Caco-2 (cell line): ENCODE results near the gene CREBBP. TPM values are rescaled to one million over a fixed set of nuclear protein-coding genes. Genes with fewer than 3 reads are reported as not detected.

Experiments
- BruUV-seq: library from RNA; stranded (reverse); fragments of 400-500 nt; replicated peaks from 2 replicates; lab custom pipeline; 2021; lab: Mats Ljungman, UMichigan
- CTCF ChIA-PET: fragments of 300-600 bp; sonication (Branson Sonifier 250); formaldehyde crosslinking; loops from one replicate; lab custom pipeline; 2022; ENCODE audit warnings: antibody characterized with exemption; lab: Charles Lee
- POLR2A ChIA-PET: fragments of 300-600 bp; sonication (Branson Sonifier 250); formaldehyde crosslinking; loops from one replicate; lab custom pipeline; 2022; ENCODE audit warnings: antibody characterized with exemption; lab: Charles Lee
- DNase-seq, 2 experiments: peaks; one replicate each; pipeline versions ENCODE4 v3.0.0 to v3.0.0-alpha.2; 2020 to 2022
- H3K27me3 ChIP-seq: replicated peaks from 2 replicates; pipeline ENCODE4 v1.6.0; 2011; ENCODE audit warnings: low read length; ENCODE audit not compliant: control insufficient read depth, insufficient read depth
- H3K36me3 ChIP-seq: 2 replicates; pipeline ENCODE4 v1.5.1; 2011; ENCODE audit warnings: low read length; ENCODE audit not compliant: control insufficient read depth, insufficient read depth
- H3K4me1 ChIP-seq: fragments of 250-450 bp; sonication (Bioruptor Pico); 2 replicates; pipeline ENCODE4 v1.5.1; 2020; ENCODE audit warnings: mild to moderate bottlenecking
- H3K4me3 ChIP-seq: 2 replicates; pipeline ENCODE4 v1.5.1; 2011; ENCODE audit warnings: low read depth, mild to moderate bottlenecking, control low read depth, low read length
- H3K9me3 ChIP-seq: fragments of 250-450 bp; sonication (Bioruptor Pico); 2 replicates; pipeline ENCODE4 v1.5.1; 2020; ENCODE audit warnings: mild to moderate bottlenecking, moderate library complexity
- H3K27ac Mint-ChIP-seq: one replicate; pipeline ENCODE4 v1.8.0; 2022; ENCODE audit warnings: mixed read lengths; ENCODE audit not compliant: unreplicated experiment
- H3K27me3 Mint-ChIP-seq: one replicate; pipeline ENCODE4 v1.8.0; 2022; ENCODE audit warnings: mixed read lengths; ENCODE audit not compliant: insufficient read depth, unreplicated experiment
- H3K36me3 Mint-ChIP-seq: one replicate; pipeline ENCODE4 v1.8.0; 2022; ENCODE audit warnings: mild to moderate bottlenecking, mixed read lengths; ENCODE audit not compliant: insufficient read depth, unreplicated experiment
- H3K4me1 Mint-ChIP-seq: one replicate; pipeline ENCODE4 v1.8.0; 2022; ENCODE audit warnings: low read depth, mixed read lengths; ENCODE audit not compliant: unreplicated experiment
- H3K4me3 Mint-ChIP-seq: one replicate; pipeline ENCODE4 v1.8.0; 2022; ENCODE audit warnings: mild to moderate bottlenecking, moderate library complexity, mixed read lengths; ENCODE audit not compliant: unreplicated experiment
- H3K9me3 Mint-ChIP-seq: one replicate; pipeline ENCODE4 v1.8.0; 2022; ENCODE audit warnings: mixed read lengths; ENCODE audit not compliant: unreplicated experiment
- CTCF ChIP-seq, 2 experiments: fragments of 200-600 bp in 1 of 2; IDR thresholded peaks; 1 replicate in 1 of 2; 2 replicates in 1 of 2; pipeline versions ENCODE4 v1.5.1 to v1.8.0; 2011 to 2022; ENCODE audit warnings: antibody characterized with exemption in 1 of 2, control low read depth in 1 of 2, inconsistent platforms in 1 of 2, low read depth in 1 of 2, low read length in 1 of 2, mild to moderate bottlenecking in 1 of 2, moderate library complexity in 1 of 2; ENCODE audit not compliant: insufficient read depth in 1 of 2, severe bottlenecking in 1 of 2, unreplicated experiment in 1 of 2
- intact Hi-C: fragments of 100-400 bp; cut with micrococcal nuclease; formaldehyde crosslinking; loops from one replicate; pipeline ENCODE4 v1.10.0; 2022; ENCODE audit not compliant: unreplicated experiment
- total RNA-seq: library from RNA; stranded (reverse); gene quantifications from 2 replicates; pipeline ENCODE4 v1.2.3, GENCODE V29; 2022

The CREBBP gene
- total RNA-seq, 1 experiment from 2014 or later = 65.3 TPM

DNA sequence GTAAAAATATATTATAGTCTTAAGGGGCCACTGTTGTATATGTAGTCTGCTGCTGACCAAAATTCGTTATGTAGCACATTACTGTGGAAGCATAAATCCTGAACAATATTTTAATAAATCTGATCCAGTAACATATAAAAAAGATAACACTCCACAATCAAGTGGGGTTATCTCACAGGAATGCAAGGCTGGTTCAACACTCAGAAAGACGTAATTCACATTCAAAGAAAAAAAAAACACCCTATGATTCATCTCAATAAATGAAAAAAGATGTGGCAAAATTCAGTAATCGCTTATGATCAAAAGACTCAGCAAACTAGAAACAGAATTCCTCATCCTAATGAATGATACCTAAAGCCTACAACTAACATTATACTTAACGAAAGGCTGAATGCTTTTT is 47.8 kb downstream of the CREBBP start:
- CTCF ChIA-PET = no interaction called here
- Mint-ChIP-seq H3K4me3 (no peak overlapping the region), H3K9me3 (peaks cover 16% of the 10 kb centered on the region), H3K36me3 (peaks cover 19% of the 10 kb centered on the region), H3K27me3 (no peaks in the 10 kb centered on the region), H3K27ac (no peak overlapping the region), H3K4me1 (peaks cover 9% of the 10 kb centered on the region)
- no peaks in the 10 kb centered on the region for H3K4me1 ChIP-seq
- POLR2A ChIA-PET = no interaction called here
- no peak for TF ChIP-seq CTCF (IDR thresholded peaks at IDR 0.05; ENCODE audit: insufficient read depth in 1 of 2, low read depth in 1 of 2, low read length in 1 of 2, severe bottlenecking in 1 of 2, unreplicated experiment in 1 of 2)
- H3K36me3 ChIP-seq = no peaks in the 10 kb centered on the region
- intact Hi-C loops = no loop called here
- H3K27me3 ChIP-seq = no peaks in the 10 kb centered on the region
- no TSS peak for BruUV-seq
- peaks cover 8% of the 10 kb centered on the region for H3K9me3 ChIP-seq
- no peak for DNase-seq
- H3K4me3 ChIP-seq = no peak overlapping the region

GRCh38 chr16:3830625-3831254 is 49.8 kb downstream of the CREBBP start:
- Mint-ChIP-seq H3K27me3 (no peaks in the 10 kb centered on the region), H3K27ac (no peak overlapping the region), H3K4me1 (peaks cover 9% of the 10 kb centered on the region), H3K36me3 (peaks cover 22% of the 10 kb centered on the region), H3K9me3 (peaks cover 16% of the 10 kb centered on the region), H3K4me3 (no peak overlapping the region)
- no peaks in the 10 kb centered on the region for H3K4me1 ChIP-seq
- intact Hi-C loops = no loop called here
- H3K9me3 ChIP-seq = peaks cover 8% of the 10 kb centered on the region
- ChIA-PET CTCF (no interaction called here), POLR2A (no interaction called here)
- no TSS peak for BruUV-seq
- no peak for DNase-seq
- H3K27me3 ChIP-seq = no peaks in the 10 kb centered on the region
- no peak overlapping the region for H3K4me3 ChIP-seq
- no peak for TF ChIP-seq CTCF (IDR thresholded peaks at IDR 0.05; ENCODE audit: insufficient read depth in 1 of 2, low read depth in 1 of 2, low read length in 1 of 2, severe bottlenecking in 1 of 2, unreplicated experiment in 1 of 2)
- H3K36me3 ChIP-seq = no peaks in the 10 kb centered on the region

DNA sequence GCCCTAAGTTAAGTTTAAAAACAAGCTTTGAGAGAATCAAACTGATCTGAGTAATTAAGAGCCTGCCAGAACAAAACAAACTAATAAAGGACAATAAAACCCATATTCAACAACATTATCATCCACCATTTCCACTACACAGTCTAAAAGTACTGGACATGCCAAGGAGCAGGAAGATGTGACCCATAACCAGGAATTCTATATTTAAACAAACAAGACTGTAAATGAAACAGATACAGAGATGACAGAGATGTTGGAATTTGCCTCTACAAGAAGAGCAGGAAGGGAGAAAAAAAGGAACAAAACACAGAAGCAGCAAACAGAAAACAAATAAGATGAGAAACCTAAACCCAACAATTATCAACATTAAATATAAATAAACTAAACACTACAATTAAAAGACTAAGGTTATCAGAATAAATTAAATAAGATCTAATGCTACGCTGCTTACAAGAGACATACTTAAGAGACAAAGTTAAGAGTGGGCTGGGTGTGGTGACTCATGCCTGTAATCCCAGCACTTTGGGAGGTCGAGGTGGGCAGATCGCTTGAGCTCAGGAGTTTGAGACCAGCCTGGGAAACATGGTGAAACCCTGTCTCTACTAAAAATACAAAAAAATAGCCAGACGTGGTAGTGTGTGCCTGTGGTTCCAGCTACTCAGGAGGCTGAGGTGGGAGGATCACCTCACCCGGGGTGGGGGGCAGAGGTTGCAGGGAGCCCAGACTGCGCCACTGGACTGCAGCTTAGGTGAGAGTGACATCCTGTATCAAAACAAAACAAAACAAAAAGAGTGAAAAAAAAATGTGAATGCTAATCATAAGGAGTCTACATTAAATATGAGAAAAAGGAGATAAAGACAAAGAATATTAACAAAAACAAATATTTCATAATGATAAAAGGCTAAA is 50.6 kb downstream of the CREBBP start:
- Histone ChIP-seq H3K9me3 (peaks cover 8% of the 10 kb centered on the region), H3K36me3 (no peaks in the 10 kb centered on the region), H3K27me3 (no peaks in the 10 kb centered on the region), H3K4me3 (no peak overlapping the region), H3K4me1 (no peaks in the 10 kb centered on the region)
- no TSS peak for BruUV-seq
- no peaks in the 10 kb centered on the region for H3K27me3 Mint-ChIP-seq
- DNase-seq = no peak
- no peak for TF ChIP-seq CTCF (IDR thresholded peaks at IDR 0.05; ENCODE audit: insufficient read depth in 1 of 2, low read depth in 1 of 2, low read length in 1 of 2, severe bottlenecking in 1 of 2, unreplicated experiment in 1 of 2)
- ChIA-PET POLR2A (no interaction called here), CTCF (interaction anchor here (0.6 kb wide), 1 partner anchor 14 kb away, joined by 6 read pairs; no protein-coding TSS in a partner anchor)
- no peak overlapping the region for H3K27ac Mint-ChIP-seq
- H3K4me1 Mint-ChIP-seq = peaks cover 9% of the 10 kb centered on the region
- H3K9me3 Mint-ChIP-seq = peaks cover 16% of the 10 kb centered on the region
- H3K36me3 Mint-ChIP-seq = peaks cover 27% of the 10 kb centered on the region
- no peak overlapping the region for H3K4me3 Mint-ChIP-seq
- intact Hi-C loops = no loop called here
